HG02623 (cell line): ENCODE results near the gene SPACA5.
"Not testable (repeated sequence)": the region's sequence is repeated elsewhere in the genome, so short reads cannot be mapped to it uniquely, and the experiment has no call there.

ENCODE experiments used
- ATAC-seq: cut with Tn5 transposase; IDR thresholded peaks from one replicate; pipeline ENCODE4 v1.9.1; 2021; ENCODE audit warnings: moderate library complexity; ENCODE audit not compliant: unreplicated experiment

SPACA5 gene

DNA sequence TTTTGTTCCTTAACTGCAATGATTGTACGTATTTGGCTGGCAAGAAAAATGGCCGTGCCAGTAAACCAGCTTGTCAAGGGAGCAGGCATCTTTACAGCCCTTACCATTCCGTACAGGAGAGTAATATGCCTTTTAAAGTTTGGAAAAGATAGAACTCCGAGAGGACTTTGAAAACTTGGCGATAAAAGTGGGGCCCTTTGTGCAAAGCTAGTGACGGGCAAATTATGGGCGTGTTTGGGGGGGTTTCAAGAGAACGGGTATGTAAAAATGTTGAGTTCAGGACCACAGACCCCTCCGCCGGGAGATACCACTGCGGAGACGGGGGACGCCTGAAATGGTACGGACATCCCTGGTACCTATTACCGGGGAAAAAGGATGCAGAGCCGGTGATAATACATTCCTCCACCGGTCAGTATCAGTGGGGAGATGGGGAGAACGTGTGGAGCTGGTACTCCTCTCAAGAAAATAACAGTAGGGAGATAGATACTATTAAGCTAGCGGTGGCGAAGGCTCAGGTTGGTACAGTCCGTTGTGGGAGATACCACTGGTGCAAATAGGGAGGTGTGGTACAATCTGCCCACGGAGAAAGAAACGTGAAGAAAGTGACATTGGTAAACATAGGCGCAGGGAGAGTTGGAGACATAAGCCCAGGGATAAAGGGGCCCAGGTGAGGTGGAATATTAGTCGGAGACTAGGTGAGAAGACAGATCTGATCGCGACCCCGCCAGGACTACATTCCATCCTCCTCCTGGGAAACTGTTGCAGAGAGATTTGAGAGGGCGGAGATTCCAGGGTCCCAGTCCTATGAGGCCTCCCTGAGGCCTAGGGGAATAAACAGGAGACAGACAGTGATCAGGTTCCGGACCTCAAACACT lies 14.5 kb downstream of the SPACA5 start:
- no peak for ATAC-seq

GRCh38 chrX:48022100-48022499 lies 15.3 kb downstream of the SPACA5 start:
- ATAC-seq, result no peak

GRCh38 chrX:48022738-48023137 lies 15.9 kb downstream of the SPACA5 start:
- no peak for ATAC-seq

GRCh38 chrX:48025561-48025960 lies 18.8 kb downstream of the SPACA5 start:
- ATAC-seq, result no peak

DNA sequence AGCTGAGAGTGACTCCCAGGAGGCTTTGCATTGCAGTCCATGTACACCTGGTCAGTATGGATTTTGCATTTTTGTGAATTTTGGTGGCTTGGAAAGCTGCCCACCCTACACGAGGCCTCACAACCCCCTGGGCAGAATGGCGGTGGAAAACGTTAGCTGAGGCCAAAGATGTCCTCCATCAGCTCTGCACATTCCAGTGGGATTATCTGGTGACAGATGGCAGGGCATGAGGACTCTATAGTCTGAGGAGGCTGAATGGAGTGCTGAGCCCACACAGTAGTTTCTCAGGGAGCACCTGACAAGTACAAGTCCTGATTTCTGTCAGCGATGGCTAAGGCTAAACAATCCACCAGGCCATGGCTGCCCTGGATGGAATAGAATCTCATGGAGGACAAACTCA lies 20.8 kb downstream of the SPACA5 start:
- ATAC-seq, result not testable (repeated sequence)

DNA sequence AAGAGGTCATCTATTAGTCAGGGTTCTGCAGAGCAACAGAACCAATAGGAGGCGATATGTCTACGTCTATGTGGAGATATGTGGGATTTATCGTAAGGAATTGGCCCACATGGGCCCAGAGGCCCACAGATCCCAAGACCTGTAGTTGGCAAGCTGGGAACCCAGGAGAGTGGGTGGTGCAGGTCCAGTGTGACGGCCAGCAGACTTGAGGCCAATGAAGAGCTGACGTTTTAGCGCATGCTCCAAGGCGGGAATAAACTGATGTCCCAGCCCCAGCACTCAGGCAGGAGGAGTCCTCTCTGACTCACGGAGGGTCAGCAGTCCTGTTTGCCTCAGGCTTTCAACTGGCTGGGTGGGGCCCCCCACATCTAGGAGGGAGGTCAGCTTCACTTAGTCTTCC lies 21.3 kb downstream of the SPACA5 start:
- no peak for ATAC-seq

GRCh38 chrX:48030237-48030636 lies 23.4 kb downstream of the SPACA5 start:
- ATAC-seq, result no peak

- ATAC-seq, result not testable (repeated sequence)
These were observed 23.9 kb downstream of the SPACA5 start for GRCh38 chrX:48030641-48031173.

- no peak for ATAC-seq
These were observed 29.1 kb downstream of the SPACA5 start for GRCh38 chrX:48035891-48036290.

DNA sequence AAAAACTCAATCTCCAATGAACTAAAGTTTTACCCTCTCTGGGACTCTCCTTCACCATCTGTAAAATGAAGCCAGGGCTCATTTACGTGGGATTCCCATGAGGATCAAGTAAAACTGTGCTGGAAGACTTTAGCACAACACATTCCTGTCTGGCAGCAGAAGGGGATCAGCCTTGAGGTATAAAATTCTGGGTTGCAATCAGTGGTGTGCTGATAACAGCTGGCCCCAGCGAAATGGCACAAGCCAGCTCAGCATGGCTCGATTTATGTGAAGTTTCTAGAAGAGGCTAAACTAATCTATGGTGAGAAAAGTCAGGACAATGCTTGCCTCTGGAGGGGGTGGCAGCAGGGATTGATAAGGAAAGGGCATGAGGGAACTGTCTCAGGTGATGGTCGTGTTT lies 36.3 kb downstream of the SPACA5 start:
- no peak for ATAC-seq

GRCh38 chrX:48045410-48046311 lies 38.9 kb downstream of the SPACA5 start:
- ATAC-seq, result no peak

DNA sequence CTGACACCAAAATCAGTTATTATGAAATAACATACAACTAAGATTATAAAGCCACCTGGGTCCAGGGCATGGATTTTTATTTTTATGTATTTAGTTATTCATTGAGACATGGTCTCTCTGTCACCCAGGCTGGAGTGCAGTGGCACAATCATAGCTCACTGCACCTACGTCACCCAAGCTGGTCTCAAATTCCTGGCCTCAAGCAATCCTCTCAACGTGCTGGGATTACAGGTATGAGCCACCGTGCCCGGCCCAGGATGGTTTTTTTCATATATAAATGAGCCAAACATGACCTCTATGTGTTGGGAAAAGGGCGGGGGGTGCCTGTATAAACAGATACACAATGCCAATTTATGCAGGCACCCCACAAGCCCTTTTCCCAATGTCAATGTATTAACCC lies 40.1 kb downstream of the SPACA5 start:
- no peak for ATAC-seq

DNA sequence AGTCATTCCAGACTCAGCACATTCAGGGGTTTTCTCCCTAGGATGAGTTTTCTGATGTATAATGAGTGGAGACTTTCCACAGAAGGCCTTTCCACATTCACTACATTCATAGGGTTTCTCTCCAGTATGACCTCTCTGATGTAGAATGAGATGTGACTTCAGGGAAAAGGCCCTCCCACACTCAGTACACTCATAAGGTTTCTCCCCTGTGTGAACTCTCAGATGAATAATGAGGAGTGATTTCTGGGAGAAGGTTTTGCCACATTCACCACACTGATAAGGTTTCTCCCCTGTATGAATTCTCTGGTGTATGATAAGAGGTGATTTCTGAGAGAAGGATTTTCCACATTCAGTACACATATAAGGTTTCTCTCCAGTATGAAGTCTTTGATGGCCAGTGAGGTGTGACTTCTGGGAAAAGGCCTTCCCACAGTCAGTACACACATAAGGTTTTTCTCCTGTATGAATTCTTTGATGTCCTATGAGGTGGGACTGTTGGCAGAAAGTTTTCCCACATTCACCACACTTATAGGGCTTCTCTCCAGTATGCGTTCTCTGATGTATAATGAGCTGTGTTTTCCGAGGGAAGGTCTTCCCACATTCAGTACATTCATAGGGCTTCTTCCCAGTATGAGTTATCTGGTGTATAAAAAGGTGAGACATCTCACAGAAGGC lies 52.0 kb downstream of the SPACA5 start:
- ATAC-seq, result no peak

DNA sequence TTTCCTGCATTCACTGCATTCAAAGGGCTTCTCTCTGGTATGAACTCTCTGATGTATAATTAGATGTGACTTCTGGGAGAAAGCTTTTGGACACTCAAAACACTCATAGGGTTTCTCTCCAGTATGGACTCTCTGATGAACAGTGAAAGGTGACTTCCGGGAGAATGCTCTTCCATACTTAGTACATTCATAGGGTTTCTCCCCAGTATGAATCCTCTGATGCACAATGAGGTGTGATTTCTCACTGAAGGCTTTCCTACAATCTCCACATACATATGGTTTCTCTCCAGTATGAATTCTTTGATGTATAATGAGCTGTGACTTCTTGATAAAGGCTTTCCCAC lies 52.5 kb downstream of the SPACA5 start:
- ATAC-seq, result no peak
